ENCODE measurements around the gene GUCY2C. TPM values are rescaled to one million over a fixed set of nuclear protein-coding genes. Genes with fewer than 3 reads are reported as not detected.

The GUCY2C gene
- total RNA-seq, 2 experiments from 2014 or later = not detected

GRCh38 chr12:14654842-14655241 lies 41.6 kb downstream of the GUCY2C start:
- Mint-ChIP-seq H3K4me1 (ENCODE audit: low read depth) (no peaks in the 10 kb centered on the region), H3K9me3 (no peaks in the 10 kb centered on the region), H3K27ac (no peak overlapping the region), H3K27me3 (peaks cover 4% of the 10 kb centered on the region), H3K36me3 (ENCODE audit: low read depth) (no peaks in the 10 kb centered on the region), H3K4me3 (no peak overlapping the region)
- intact Hi-C loops (cut with DNase I, micrococcal nuclease) = no loop called here
- ChIA-PET POLR2A (interaction anchor here (1.3 kb wide), 1 partner anchor 9 kb away, joined by 4 read pairs; no protein-coding TSS in a partner anchor), CTCF (no interaction called here)
- ATAC-seq (ENCODE audit: poor library complexity) = no peak
- no peak for TF ChIP-seq CTCF (IDR thresholded peaks at IDR 0.05)
- Histone ChIP-seq H3K9me3 (ENCODE audit: control insufficient read depth in 1 of 2, insufficient read depth in 1 of 2, low read length in 2 of 2) (no peaks in the 10 kb centered on the region), H3K27me3 (ENCODE audit: control insufficient read depth in 1 of 2, insufficient read depth in 2 of 2, low read length in 2 of 2) (peaks cover 0 to 3% of the 10 kb centered on the region in 2 experiments), H3K36me3 (ENCODE audit: insufficient read depth, low read length) (no peaks in the 10 kb centered on the region), H3K27ac (ENCODE audit: low read depth in 1 of 2, low read length in 2 of 2) (no peak overlapping the region), H3K4me3 (ENCODE audit: low read length) (no peak overlapping the region), H3K4me1 (ENCODE audit: insufficient read depth, low read length) (no peaks in the 10 kb centered on the region)
- DNase-seq = no peak

GRCh38 chr12:14654416-14654815 lies 42.0 kb downstream of the GUCY2C start:
- no peaks in the 10 kb centered on the region for H3K4me1 ChIP-seq (ENCODE audit: insufficient read depth, low read length)
- H3K4me1 Mint-ChIP-seq (ENCODE audit: low read depth) = no peaks in the 10 kb centered on the region
- ATAC-seq (ENCODE audit: poor library complexity) (no peak), DNase-seq (no peak)
- H3K36me3 ChIP-seq (ENCODE audit: insufficient read depth, low read length) = no peaks in the 10 kb centered on the region
- peaks cover 0 to 3% of the 10 kb centered on the region in 2 experiments for H3K27me3 ChIP-seq (ENCODE audit: control insufficient read depth in 1 of 2, insufficient read depth in 2 of 2, low read length in 2 of 2)
- H3K4me3 ChIP-seq (ENCODE audit: low read length) = no peak overlapping the region
- no peak overlapping the region for H3K27ac ChIP-seq (ENCODE audit: low read depth in 1 of 2, low read length in 2 of 2)
- peaks cover 3% of the 10 kb centered on the region for H3K27me3 Mint-ChIP-seq
- TF ChIP-seq CTCF (IDR thresholded peaks at IDR 0.05) = no peak
- no peak overlapping the region for H3K27ac Mint-ChIP-seq
- H3K9me3 Mint-ChIP-seq = no peaks in the 10 kb centered on the region
- ChIA-PET POLR2A (interaction anchor here (0.6 to 1.3 kb wide), 2 partner anchors 9 to 392 kb away, joined by 3 to 4 read pairs; no protein-coding TSS in a partner anchor), CTCF (no interaction called here)
- intact Hi-C loops (cut with DNase I, micrococcal nuclease) = no loop called here
- H3K36me3 Mint-ChIP-seq (ENCODE audit: low read depth) = no peaks in the 10 kb centered on the region
- H3K4me3 Mint-ChIP-seq = no peak overlapping the region
- H3K9me3 ChIP-seq (ENCODE audit: control insufficient read depth in 1 of 2, insufficient read depth in 1 of 2, low read length in 2 of 2) = no peaks in the 10 kb centered on the region

GRCh38 chr12:14652483-14652882 lies 43.9 kb downstream of the GUCY2C start:
- TF ChIP-seq CTCF (IDR thresholded peaks at IDR 0.05) = no peak
- Histone ChIP-seq H3K36me3 (ENCODE audit: insufficient read depth, low read length) (no peaks in the 10 kb centered on the region), H3K27ac (ENCODE audit: low read depth in 1 of 2, low read length in 2 of 2) (no peak overlapping the region), H3K9me3 (ENCODE audit: control insufficient read depth in 1 of 2, insufficient read depth in 1 of 2, low read length in 2 of 2) (no peaks in the 10 kb centered on the region), H3K27me3 (ENCODE audit: control insufficient read depth in 1 of 2, insufficient read depth in 2 of 2, low read length in 2 of 2) (no peaks in the 10 kb centered on the region), H3K4me1 (ENCODE audit: insufficient read depth, low read length) (no peaks in the 10 kb centered on the region), H3K4me3 (ENCODE audit: low read length) (no peak overlapping the region)
- ChIA-PET POLR2A (no interaction called here), CTCF (interaction anchor here (1.2 to 1.5 kb wide), 2 partner anchors 8 to 12 kb away, joined by 4 to 6 read pairs; no protein-coding TSS in a partner anchor)
- Mint-ChIP-seq H3K4me1 (ENCODE audit: low read depth) (no peaks in the 10 kb centered on the region), H3K27ac (no peak overlapping the region), H3K9me3 (no peaks in the 10 kb centered on the region), H3K4me3 (no peak overlapping the region), H3K36me3 (ENCODE audit: low read depth) (no peaks in the 10 kb centered on the region), H3K27me3 (no peaks in the 10 kb centered on the region)
- DNase-seq (no peak), ATAC-seq (ENCODE audit: poor library complexity) (no peak)
- intact Hi-C loops (cut with DNase I, micrococcal nuclease) = no loop called here

All from CD4-positive, alpha-beta T cell (primary cell).